CD14-positive monocyte (primary cell): ENCODE measurements around the gene ATP11A. TPM values are rescaled to one million over a fixed set of nuclear protein-coding genes. Genes with fewer than 3 reads are reported as not detected.

Experiments used
- DNase-seq, 3 donors: peaks; one replicate each; pipeline ENCODE4 v3.0.0-alpha.2; 2011 to 2022
- H2AFZ ChIP-seq: 2 replicates; pipeline ENCODE4 v1.6.0; 2012; ENCODE audit warnings: mild to moderate bottlenecking, low read depth, low read length, inconsistent platforms; ENCODE audit not compliant: insufficient read depth, poor library complexity, severe bottlenecking
- H3K27ac ChIP-seq, 2 donors: 1 replicate in 1 of 2; 2 replicates in 1 of 2; pipeline ENCODE4 v1.5.1; 2012 to 2013; ENCODE audit warnings: low read length in 2 of 2, control low read depth in 1 of 2, inconsistent platforms in 1 of 2, low read depth in 1 of 2, mild to moderate bottlenecking in 1 of 2
- H3K27me3 ChIP-seq, 2 donors: one replicate each; pipeline versions ENCODE4 v1.6.0 to v1.6.1; 2011 to 2013; ENCODE audit warnings: low read length in 2 of 2; ENCODE audit not compliant: control insufficient read depth in 2 of 2, insufficient read depth in 2 of 2
- H3K36me3 ChIP-seq, 2 donors: replicated peaks in 1 of 2; 1 replicate in 1 of 2; 2 replicates in 1 of 2; pipeline versions ENCODE4 v1.5.1 to v1.6.1; 2012 to 2013; ENCODE audit warnings: low read length in 2 of 2, control low read depth in 1 of 2, inconsistent platforms in 1 of 2, mild to moderate bottlenecking in 1 of 2; ENCODE audit not compliant: insufficient read depth in 2 of 2, control insufficient read depth in 1 of 2
- H3K4me1 ChIP-seq, 2 donors: 1 replicate in 1 of 2; 2 replicates in 1 of 2; pipeline versions ENCODE4 v1.5.1 to v1.6.1; 2012 to 2013; ENCODE audit warnings: low read length in 2 of 2, control low read depth in 1 of 2, inconsistent platforms in 1 of 2, mild to moderate bottlenecking in 1 of 2, moderate library complexity in 1 of 2; ENCODE audit not compliant: insufficient read depth in 2 of 2, control insufficient read depth in 1 of 2
- H3K4me2 ChIP-seq: replicated peaks from 2 replicates; pipeline ENCODE3; 2012; ENCODE audit warnings: low read length, moderate library complexity, mild to moderate bottlenecking; ENCODE audit not compliant: poor library complexity, severe bottlenecking; ENCODE audit errors: extremely low read depth
- H3K4me3 ChIP-seq, 3 experiments: fragments of 200-600 bp in 1 of 3; sonication (generic) in 1 of 3; replicated peaks in 1 of 3; 1 replicate in 2 of 3; 2 replicates in 1 of 3; pipeline ENCODE4 v1.5.1; 2011 to 2013; ENCODE audit warnings: low read length in 3 of 3, mild to moderate bottlenecking in 3 of 3, control low read depth in 2 of 3, low read depth in 2 of 3, inconsistent platforms in 1 of 3, moderate library complexity in 1 of 3
- H3K79me2 ChIP-seq: 2 replicates; pipeline ENCODE4 v1.6.0; 2012; ENCODE audit warnings: mild to moderate bottlenecking, control low read depth, inconsistent platforms, low read length, moderate library complexity; ENCODE audit not compliant: insufficient read depth
- H3K9ac ChIP-seq: 2 replicates; pipeline ENCODE4 v1.6.0; 2017; ENCODE audit warnings: low read length, mild to moderate bottlenecking; ENCODE audit not compliant: insufficient read depth, poor library complexity, severe bottlenecking
- H3K9me3 ChIP-seq, 2 donors: replicated peaks in 1 of 2; 1 replicate in 1 of 2; 2 replicates in 1 of 2; pipeline versions ENCODE4 v1.5.1 to v1.6.1; 2012 to 2013; ENCODE audit warnings: low read length in 2 of 2, control low read depth in 1 of 2; ENCODE audit not compliant: control insufficient read depth in 1 of 2, insufficient read depth in 1 of 2
- H4K20me1 ChIP-seq: 2 replicates; pipeline ENCODE4 v1.6.0; 2012; ENCODE audit warnings: mild to moderate bottlenecking, low read length, control low read depth, moderate library complexity; ENCODE audit not compliant: insufficient read depth
- H3K27ac Mint-ChIP-seq, 7 donors: one replicate each; pipeline ENCODE4 v1.8.0; 2020; ENCODE audit warnings: mild to moderate bottlenecking in 7 of 7, mixed read lengths in 7 of 7, moderate library complexity in 6 of 7, inconsistent platforms in 2 of 7
- H3K27me3 Mint-ChIP-seq, 3 donors: one replicate each; pipeline ENCODE4 v1.8.0; 2021 to 2022; ENCODE audit warnings: low read depth in 3 of 3, mild to moderate bottlenecking in 3 of 3, mixed read lengths in 3 of 3, moderate library complexity in 3 of 3, inconsistent platforms in 1 of 3
- H3K36me3 Mint-ChIP-seq, 2 donors: one replicate each; pipeline ENCODE4 v1.8.0; 2020; ENCODE audit warnings: mixed read lengths in 2 of 2, inconsistent platforms in 1 of 2, mild to moderate bottlenecking in 1 of 2
- H3K4me1 Mint-ChIP-seq: one replicate; pipeline ENCODE4 v1.8.0; 2020; ENCODE audit warnings: mild to moderate bottlenecking, mixed read lengths
- H3K4me3 Mint-ChIP-seq, 2 donors: one replicate each; pipeline ENCODE4 v1.8.0; 2020; ENCODE audit warnings: mild to moderate bottlenecking in 2 of 2, mixed read lengths in 2 of 2, moderate library complexity in 1 of 2
- H3K9me3 Mint-ChIP-seq, 7 donors: one replicate each; pipeline ENCODE4 v1.8.0; 2020 to 2022; ENCODE audit warnings: mixed read lengths in 7 of 7, mild to moderate bottlenecking in 6 of 7, moderate library complexity in 6 of 7, inconsistent platforms in 2 of 7
- CTCF ChIP-seq: fragments of 200-600 bp; IDR thresholded peaks from one replicate; pipeline ENCODE4 v1.8.0; 2022; ENCODE audit warnings: antibody characterized with exemption, mild to moderate bottlenecking
- WGBS: methylation state at CpG from one replicate; pipeline ENCODE4 v1.1.5; 2013; ENCODE audit warnings: missing lambda C conversion rate; ENCODE audit not compliant: insufficient coverage; 5-methylcytosine and 5-hydroxymethylcytosine counted together
- intact Hi-C, 2 donors: fragments of 100-400 bp; cut with micrococcal nuclease; formaldehyde crosslinking; loops; one replicate each; pipeline versions ENCODE4 v1.15.0 to v1.15.1; 2023
- polyA plus RNA-seq, 3 donors: library from polyadenylated mRNA; depleted of rRNA in 1 of 3; unstranded in 2 of 3; stranded (reverse) in 1 of 3; fragments of 300-500 nt in 2 of 3; fragments of >200 nt in 1 of 3; fragmentation: Illumina TruSeq in 2 of 3; gene quantifications; 1 replicate in 2 of 3; 2 replicates in 1 of 3; pipeline ENCODE4 v1.2.3, GENCODE V29; 2012 to 2021

ATP11A gene
- polyA plus RNA-seq, 3 donors: 7.2 to 45.4 (median 7.6) TPM

DNA sequence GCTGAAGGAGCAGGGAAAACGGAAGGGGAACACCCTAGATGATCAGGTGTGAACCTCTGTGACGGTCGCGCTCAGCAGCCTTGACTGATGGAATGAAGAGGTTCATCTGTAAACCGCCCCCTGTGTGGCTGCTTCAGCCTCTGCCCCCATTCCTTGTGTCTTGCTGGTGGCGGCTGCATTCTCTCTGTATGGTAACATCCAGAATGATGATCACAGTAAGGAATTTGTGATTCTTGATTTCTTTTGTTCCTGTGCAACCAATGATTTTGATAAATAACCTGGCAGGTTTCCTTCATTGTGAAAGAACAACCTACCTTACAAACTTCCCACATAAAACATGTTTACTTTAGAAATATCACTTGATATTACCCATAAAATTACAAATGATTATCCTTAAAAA is 160.4 kb downstream of the ATP11A start:
- intact Hi-C loops: no loop called here
- H3K4me1 ChIP-seq: no peaks in the 10 kb centered on the region
- H2AFZ ChIP-seq: no peak overlapping the region
- DNase-seq: no peak
- peaks cover 87 to 99% of the 10 kb centered on the region in 2 donors for H3K36me3 ChIP-seq
- H3K27me3 Mint-ChIP-seq: peaks cover 0 to 3% (median 0%) of the 10 kb centered on the region in 3 donors
- peaks cover 53% of the 10 kb centered on the region for H4K20me1 ChIP-seq
- TF ChIP-seq CTCF: no peak
- H3K36me3 Mint-ChIP-seq: peaks cover 77 to 96% of the 10 kb centered on the region in 2 donors
- no peaks in the 10 kb centered on the region for H3K27me3 ChIP-seq
- no peaks in the 10 kb centered on the region for H3K4me1 Mint-ChIP-seq
- no peak overlapping the region for H3K4me3 ChIP-seq
- H3K9me3 ChIP-seq: no peaks in the 10 kb centered on the region
- peaks cover 0 to 3% (median 0%) of the 10 kb centered on the region in 7 donors for H3K9me3 Mint-ChIP-seq
- WGBS: 100% methylated on average over 5 of the region's 6 CpGs
- no peaks in the 10 kb centered on the region for H3K79me2 ChIP-seq
- no peak overlapping the region for H3K27ac Mint-ChIP-seq
- no peak overlapping the region for H3K9ac ChIP-seq
- H3K4me2 ChIP-seq: no peak overlapping the region
- H3K27ac ChIP-seq: no peak overlapping the region
- no peak overlapping the region for H3K4me3 Mint-ChIP-seq

DNA sequence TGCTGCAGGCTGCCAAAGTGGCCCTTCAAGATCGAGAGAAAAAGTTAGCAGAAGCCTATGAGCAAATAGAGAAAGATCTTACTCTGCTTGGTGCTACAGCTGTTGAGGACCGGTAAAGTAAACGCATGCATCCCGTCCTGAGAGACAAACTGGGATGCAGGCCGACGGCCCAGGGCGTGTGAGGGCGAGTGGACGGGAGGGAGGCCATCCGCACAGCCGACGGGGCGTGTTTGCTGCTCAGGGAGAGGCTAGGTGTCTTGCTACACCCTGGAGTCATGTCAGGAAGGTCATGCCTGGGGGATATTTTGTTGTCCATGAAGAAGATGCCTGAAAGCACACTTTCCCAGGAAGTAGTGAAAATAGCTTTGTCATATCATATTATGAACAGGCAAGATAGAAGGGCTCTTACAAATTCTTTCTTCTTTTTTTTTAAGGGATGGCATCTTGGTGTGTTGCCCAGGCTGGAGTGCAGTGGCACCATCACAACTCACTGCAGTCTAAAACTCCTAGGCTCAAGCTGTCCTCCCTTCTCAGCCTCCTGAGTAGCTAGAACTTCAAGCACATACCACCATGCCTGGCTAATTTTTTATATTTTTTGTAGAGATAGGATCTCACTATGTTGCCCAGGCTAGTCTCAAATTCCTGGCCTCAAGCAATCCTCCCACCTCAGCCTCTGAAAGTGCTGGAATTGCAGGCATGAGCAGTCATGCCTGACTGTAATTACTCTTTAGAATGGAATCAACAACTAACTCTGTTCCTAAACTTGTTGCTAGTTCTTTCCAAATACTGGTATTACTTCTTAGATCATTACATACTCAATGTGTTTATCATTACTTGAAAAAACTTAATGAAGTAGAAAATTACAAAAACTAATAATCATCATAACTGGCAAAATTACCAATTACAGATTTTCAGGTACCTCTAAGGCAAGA is 161.5 kb downstream of the ATP11A start:
- Mint-ChIP-seq H3K4me1 (no peaks in the 10 kb centered on the region), H3K27me3 (no peaks in the 10 kb centered on the region), H3K4me3 (no peak overlapping the region), H3K27ac (peak overlapping the region in 3 of 7 donors; percentile 21 to 66 (median 59)), H3K36me3 (peaks cover 82 to 100% of the 10 kb centered on the region in 2 donors), H3K9me3 (no peaks in the 10 kb centered on the region)
- Histone ChIP-seq H3K9ac (no peak overlapping the region), H3K79me2 (no peaks in the 10 kb centered on the region), H4K20me1 (peaks cover 51% of the 10 kb centered on the region), H3K4me2 (no peak overlapping the region), H2AFZ (no peak overlapping the region), H3K4me1 (no peaks in the 10 kb centered on the region), H3K27me3 (no peaks in the 10 kb centered on the region), H3K9me3 (no peaks in the 10 kb centered on the region), H3K27ac (no peak overlapping the region), H3K36me3 (peaks cover 88 to 100% of the 10 kb centered on the region in 2 donors), H3K4me3 (no peak overlapping the region)
- WGBS: 98% methylated on average over 12 of the region's 13 CpGs
- DNase-seq: no peak
- intact Hi-C loops: no loop called here
- TF ChIP-seq CTCF: no peak
